Measurements from ENCODE around the gene DUSP22.
"Not testable (repeated sequence)": the region's sequence is repeated elsewhere in the genome, so short reads cannot be mapped to it uniquely, and the experiment has no call there.

Gene DUSP22

DNA sequence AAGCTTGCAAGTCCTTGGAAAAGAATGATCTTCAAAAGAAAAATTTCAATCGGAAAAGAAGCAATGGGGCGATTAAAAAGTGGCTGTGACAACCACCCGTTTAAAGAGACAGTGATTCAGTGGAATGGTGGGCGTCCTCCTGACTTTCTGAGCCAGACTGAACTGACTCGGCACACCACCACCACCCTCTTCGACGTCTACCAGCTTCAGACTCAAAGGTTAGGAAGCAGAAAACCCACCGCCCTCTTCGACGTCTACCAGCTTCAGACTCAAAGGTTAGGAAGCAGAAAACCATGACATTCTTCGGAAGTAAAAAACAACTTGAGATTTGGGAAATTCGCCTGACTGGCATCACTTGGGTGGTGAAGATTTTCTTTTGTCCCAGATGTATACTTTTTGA is 71.0 kb downstream of the DUSP22 start:
- DNase-seq (ENCODE audit: low read depth, low spot score), result no peak

DNA sequence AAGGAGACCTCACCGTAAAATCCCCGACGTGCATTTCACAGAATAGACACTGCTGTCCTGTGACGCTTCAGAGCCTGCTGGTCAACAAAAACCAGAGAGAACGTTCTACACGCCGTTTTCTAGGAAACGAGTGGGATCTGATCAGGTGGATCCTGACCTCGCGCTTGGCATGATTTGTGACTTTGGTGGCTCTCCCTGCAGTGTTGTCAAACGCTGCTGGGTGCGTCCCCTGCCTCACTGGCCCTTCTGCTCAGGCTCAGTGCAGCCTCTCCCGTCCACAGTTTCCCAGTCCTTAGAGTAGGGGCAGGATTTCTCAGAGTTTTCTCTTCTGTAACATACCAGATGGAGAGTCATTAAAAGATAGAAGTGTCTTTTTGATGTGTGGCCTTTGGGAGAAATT is 71.6 kb downstream of the DUSP22 start:
- DNase-seq (ENCODE audit: low read depth, low spot score), result no peak

DNA sequence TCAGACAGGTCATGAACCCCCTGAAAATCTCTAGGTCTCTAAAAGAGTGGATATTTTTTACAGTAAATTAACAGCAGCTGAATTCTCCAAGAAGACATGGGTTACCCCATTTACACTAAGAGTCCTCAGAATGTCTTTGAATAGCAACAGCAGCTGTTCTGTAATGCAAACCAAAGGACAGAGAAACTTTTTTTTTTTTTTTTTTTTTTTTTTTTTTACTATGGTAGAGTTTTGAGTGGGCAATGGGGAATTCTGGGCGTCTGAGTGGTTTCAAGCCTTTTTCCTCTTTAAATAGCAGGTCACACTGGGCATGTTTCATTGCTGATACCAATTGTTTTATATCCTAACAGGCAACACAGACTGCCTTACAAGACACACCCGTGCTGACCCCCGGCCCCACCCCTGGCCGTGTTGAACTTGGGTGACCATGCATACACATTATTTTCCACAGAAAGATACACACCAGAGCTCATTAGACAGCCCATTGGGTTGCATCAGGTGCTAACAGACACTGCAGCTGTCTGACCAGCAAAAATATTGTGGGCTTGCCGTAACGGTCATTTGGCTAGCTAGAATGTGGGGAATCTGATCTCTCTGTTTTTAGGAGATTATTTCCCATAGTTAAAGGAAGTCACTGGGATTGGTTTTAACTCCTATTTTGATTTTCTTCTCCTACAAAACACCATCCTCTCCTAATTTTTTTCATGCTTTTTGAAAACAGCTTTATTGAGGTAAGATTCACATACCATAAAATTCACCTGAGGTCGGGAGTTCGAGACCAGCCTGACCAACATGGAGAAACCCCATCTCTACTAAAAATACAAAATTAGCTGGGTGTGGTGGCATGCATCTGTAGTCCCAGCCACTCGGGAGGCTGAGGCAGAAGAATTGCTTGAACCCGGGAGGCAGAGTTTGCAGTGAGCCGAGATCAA is 72.6 kb downstream of the DUSP22 start:
- no peak for DNase-seq (ENCODE audit: low read depth, low spot score)

DNA sequence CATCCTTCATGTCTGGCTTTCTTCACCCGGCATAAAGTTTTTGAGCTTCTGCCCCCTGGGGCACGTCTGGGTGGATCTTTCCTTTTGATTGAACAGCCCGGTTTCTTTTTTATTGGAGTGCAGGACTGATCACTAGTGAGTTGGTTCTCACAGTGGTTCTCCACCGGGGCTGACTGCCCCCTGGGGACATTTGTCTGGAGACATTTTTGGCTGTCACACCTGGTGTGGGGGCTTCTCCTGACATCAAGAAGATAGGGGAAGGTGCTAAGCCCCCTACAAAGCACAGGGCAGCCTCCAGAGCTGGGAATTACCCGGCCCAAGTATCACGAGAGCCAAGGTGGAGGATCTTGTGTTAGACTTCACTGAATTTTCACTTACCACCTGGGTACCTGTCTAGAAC is 73.5 kb downstream of the DUSP22 start:
- DNase-seq (ENCODE audit: low read depth, low spot score), result no peak

DNA sequence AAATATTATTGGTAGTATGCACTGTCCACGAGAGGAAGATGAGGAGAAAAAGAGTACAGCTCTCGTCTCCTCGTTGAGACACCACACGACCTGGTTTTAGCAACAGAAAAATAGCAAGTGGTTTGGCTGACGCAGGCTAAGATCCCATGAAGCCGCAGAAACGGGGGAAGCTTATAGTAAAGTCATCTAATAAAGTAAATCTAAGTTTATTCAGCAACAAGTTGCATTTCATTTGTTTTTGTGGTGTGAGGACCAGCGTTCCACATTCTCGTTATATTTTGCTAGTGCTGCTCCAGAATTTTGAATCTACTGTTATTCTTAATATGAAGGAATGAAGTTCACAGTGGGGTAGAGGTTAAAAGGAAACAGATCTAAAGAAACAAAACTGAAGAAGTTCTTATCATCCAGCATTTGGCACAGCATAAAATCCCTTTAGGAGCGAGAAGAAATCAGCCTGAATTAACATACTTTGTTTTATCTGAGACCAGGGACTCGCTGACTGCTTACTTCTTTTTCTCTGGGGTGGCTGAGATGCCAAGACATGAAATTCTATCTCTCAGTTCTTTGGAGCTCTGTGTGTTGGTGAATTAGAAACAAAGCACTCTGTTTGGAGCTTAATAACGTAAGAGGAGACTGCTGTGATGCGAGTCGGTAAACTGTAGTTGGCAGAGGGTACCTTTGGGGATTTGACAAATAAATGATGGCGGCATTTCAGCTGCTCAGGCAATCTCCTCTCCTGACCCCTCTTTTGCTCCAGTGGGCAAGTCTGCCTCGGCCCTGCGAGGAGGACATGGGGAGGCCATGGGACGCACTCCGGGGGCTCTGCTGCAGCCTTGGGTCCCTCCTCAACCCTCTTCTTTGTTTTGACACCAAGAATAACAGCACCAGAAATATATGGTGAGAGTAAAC is 74.4 kb downstream of the DUSP22 start:
- no peak for DNase-seq (ENCODE audit: low read depth, low spot score)

DNA sequence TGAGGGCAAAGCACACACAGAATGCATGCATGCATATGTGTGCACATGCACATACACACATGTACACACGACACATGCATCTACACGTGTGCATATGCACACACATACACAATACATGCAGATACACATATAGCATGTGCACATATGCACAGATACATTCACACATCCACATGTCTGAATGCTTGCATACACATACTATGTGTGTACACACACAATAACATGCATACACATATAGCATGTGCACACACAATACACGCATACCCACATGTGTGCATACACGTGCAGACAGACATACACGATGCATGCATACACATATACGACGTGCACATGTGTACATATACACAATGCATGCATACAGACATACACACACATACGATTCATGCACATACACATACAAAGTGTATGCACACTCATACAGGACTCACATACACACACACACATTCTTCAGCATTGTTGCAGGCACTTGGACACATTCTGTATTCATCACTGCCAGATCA is 75.1 kb downstream of the DUSP22 start:
- DNase-seq (ENCODE audit: low read depth, low spot score), result no peak

DNA sequence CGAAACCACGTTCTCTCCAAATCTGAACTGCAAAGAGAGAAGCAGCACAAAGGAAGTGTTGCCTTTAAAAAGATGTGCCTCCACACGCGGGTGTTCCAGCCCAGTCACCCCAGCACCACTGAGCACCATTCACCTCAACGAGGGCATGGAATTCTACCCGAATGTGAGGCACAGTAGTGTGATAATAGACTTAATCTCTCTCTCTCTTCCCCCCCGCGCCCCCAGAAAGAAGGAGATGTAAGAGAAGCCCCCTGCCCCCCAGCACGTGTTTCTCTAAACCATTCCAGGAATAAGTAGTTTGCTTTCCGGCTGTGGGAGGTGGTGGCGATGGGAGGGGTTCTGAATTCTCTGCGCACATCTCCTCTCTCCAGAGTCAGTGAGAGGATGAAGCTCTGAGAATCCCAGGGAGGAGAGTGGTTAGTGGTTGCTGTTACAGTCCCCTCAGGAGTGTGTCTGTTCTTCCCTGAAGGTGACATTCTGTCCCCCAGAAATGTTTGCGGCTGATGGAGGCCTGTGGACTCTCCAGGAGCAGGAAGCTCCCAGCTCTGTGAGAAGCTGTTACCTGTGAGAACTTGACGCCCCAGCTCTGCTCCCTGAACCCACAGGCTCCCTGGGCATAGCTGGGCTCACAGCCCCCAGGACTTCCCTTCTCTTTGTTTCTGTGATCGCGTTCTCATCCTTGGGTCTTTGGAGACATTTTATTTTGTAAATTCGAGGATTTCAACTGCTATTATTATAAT is 75.8 kb downstream of the DUSP22 start:
- no peak for DNase-seq (ENCODE audit: low read depth, low spot score)

DNA sequence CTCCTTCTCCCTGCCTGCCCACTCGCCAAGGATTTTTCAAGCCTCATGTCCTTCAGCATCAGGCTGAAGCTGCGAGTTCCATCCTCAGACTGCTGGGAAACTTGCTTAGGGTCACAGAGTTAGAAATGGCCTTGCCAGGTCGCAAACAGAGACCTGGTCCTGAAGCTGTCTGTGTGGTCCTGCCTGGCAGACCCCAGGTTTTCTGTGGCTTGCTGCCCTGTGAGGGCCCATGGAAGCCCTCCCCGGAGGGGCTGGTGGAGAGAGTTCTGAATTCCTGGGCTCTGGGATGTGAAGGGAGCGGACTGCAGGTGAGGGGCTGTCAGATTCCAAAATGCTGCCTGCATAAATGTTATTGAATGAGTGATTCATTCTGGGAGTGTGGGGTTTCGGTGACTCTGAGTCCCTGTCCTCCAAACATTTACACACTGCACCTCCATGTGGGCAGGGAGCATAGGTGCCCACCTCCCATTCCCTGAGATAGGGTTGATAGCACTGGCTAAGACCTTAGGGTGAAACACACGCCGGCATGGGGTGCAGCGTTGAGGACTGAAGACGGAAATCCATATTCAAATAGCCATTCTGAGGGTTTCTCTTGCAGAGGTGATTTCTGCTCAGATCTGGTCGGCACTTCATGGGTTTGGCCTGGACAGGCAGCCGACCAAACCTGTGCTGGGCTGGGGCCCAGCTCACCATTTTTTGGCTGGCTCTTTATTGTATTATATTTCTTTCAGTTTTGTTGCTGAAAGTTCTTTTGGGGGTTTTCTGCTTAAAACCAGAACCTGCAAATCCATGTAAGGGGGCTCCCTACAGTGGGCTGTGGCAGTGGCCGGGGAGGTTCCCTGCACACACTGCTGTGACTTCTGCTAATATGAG is 77.5 kb downstream of the DUSP22 start:
- no peak for DNase-seq (ENCODE audit: low read depth, low spot score)

DNA sequence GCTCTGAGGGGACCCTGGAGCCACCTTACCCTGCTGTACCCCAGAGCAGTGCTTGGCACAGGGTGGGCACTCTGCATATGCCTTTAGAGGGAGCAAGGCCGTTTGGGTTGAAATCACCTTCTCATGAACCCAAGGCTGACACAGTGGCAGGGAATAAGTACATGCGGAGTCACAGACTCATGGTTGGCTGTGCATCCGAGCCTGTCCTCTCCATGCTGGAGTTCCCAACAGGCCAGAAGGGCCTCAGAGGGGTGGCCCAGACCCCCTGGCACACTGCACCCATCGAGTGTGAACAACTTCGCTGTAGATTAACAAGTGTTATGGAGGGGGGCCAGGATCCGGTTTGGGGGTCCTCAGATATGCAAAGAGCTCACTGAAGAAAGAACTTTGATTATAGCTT is 78.3 kb downstream of the DUSP22 start:
- no peak for DNase-seq (ENCODE audit: low read depth, low spot score)

DNA sequence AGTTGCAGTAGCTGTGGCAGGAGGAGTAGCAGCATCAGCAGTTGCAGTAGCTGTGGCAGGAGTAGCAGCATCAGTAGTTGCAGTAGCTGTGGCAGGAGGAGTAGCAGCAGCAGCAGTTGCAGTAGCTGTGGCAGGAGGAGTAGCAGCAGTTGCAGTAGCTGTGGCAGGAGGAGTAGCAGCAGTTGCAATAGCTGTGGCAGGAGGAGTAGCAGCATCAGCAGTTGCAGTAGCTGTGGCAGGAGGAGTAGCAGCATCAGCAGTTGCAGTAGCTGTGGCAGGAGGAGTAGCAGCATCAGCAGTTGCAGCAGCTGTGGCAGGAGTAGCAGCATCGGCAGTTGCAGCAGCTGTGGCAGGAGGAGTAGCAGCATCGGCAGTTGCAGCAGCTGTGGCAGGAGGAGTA is 79.6 kb downstream of the DUSP22 start:
- not testable (repeated sequence) for DNase-seq (ENCODE audit: low read depth, low spot score)

DNA sequence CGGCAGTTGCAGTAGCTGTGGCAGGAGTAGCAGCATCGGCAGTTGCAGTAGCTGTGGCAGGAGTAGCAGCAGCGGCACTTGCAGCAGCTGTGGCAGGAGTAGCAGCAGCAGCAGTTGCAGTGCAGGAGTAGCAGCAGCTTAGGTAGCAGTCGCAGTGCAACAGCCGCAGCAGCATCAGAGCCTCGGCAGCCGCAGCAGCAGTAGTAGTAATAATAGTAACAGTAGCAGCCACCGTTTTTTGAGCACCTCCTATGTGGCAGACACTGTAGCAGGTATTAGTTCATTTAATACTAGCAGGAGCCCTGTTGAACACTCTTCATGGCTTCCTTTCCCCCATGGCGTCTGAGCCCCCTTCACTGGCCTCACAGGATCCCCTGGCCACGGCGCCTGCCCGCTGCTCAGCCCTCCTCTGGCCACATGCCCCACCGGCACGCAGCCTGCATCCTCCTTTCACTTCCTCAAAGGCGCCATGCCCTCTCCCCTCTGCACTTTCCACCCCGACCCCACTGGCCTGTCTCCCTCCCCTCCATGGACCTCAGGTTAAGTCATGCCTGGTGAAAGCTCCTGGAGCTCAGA is 80.1 kb downstream of the DUSP22 start:
- no peak for DNase-seq (ENCODE audit: low read depth, low spot score)

DNA sequence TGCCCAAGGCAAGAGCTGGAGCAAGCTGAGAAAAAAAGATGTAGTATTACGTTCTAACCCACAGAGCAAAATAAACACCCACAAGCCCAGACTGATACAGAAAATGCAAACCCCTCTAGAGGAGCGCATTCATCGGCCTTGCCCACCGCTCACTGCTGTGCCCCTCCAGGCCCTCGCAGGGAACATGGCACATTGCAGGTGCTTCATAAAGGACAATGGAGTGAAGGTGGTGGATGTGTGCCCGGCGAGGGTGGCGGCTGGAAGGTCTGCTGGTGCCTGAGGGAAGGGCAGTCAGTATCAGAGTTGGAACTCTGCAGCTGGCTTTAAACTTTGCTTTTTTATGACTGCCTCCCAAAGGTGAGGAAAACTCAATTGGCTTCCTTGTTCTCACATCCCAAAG is 80.7 kb downstream of the DUSP22 start:
- no peak for DNase-seq (ENCODE audit: low read depth, low spot score)

DNA sequence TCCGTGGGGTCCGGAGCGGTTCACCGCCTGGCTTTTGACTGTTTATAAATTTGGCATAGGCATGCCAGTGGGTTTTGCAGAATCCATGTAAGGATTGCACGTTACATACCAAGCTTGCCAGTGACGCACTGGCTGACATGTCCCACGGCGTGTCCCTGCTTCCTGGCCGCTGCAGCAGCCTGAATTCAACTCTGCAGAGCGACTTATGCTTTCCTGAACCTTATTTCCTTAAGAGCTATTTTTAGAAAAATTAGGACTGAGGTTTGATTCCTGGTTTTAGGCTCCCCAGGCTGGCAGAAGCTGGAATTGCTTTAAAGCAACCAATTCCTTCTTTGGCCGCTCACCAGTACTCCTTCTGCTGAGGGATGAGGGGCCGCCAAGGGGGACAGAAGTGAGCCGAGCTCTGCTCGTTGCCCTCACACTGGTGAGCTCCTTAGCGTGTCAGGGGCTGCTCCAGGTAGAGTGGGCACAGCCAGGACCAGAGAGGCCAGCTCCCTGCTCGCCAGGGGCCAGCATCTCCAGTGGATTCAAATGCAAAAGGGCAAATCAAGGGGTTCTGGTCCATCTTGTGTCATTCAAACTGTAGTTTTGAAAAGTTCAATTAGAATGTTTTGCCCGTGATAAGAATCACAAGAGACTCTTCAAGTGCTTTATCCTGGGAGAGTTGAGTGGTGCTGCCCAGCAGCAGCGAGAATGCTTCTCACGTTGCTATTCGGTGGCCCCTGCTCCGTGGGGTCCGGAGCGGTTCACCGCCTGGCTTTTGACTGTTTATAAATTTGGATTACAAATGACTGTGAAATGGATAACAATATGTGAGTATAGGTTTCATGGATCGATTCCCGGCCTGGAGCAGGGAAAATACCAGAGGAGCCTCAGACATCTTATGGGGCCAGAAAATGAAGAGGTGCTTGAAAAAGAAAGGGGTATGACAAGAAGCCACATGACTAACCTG is 81.8 kb downstream of the DUSP22 start:
- no peak for DNase-seq (ENCODE audit: low read depth, low spot score)

DNA sequence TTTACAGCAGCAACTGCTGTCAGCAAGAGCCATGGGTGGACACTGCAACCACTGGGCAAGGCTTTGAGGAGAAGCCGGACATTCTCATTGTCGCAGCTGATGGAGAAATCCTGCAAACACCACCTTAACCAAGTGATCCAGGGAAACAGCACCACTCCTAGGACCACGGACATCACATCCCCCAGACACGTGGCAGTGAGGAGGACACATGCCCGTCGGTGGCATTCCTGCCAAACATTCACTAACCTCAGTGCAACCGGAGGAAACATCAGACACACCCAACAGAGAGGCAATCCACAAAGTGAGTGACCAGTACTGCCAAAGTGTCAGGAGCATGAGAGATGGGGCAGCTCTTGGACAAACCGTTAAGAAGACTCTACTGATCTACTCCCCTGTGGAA is 82.7 kb downstream of the DUSP22 start:
- no peak for DNase-seq (ENCODE audit: low read depth, low spot score)

DNA sequence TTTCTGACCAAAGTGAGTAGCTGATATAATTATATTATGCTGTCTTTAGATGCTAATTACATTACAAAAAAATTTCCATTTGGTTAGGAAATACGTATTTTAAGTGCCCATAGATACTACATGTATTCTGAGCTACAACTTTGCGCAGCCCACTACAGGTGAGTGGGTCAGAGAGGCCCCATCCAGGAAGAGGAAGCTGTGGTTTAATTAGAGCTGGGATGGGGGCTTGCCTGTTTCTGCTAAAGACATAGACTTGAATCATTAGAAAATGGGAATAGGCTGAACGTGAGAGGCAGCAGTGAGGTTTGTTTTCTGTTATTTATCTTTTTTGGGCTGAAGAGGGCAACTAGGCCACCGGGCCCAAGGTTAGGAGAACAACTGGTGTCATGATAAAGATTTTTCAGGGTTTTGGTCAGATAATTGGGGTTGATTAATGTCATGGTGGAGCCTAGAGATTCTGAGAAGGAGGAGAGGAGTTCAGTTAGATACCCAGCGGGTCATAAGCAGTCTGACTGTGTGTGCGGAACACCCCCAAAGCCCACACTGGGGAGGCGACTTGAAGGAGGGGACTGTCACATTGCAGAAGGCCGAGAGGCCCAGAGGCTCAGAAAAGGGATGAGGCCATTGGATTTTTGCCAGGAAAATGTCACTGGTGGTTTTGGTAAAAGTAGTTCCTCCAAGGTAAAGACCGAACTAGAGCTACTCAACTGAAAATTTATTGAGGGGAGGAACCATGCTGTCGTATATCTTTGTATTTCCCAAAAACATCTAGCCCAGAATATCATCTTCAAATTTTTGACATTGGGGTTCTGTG is 84.7 kb downstream of the DUSP22 start:
- no peak for DNase-seq (ENCODE audit: low read depth, low spot score)

DNA sequence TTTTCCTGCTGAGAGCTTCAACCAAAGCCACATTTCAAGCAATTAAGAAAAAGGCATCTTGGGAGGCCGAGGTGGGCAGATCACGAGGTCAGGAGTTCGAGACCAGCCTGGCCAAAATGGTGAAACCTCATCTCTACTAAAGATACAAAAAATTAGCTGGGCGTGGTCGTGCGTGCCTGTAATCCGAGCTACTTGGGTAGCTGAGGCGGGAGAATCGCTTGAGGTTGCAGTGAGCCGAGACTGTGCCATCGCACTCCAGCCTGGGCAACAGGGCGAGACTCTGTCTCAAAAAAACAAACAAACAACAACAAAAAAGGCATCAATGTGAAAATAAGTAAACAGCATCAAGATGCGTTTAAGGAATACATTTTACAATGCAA is 85.3 kb downstream of the DUSP22 start:
- DNase-seq (ENCODE audit: low read depth, low spot score), result not testable (repeated sequence)

DNA sequence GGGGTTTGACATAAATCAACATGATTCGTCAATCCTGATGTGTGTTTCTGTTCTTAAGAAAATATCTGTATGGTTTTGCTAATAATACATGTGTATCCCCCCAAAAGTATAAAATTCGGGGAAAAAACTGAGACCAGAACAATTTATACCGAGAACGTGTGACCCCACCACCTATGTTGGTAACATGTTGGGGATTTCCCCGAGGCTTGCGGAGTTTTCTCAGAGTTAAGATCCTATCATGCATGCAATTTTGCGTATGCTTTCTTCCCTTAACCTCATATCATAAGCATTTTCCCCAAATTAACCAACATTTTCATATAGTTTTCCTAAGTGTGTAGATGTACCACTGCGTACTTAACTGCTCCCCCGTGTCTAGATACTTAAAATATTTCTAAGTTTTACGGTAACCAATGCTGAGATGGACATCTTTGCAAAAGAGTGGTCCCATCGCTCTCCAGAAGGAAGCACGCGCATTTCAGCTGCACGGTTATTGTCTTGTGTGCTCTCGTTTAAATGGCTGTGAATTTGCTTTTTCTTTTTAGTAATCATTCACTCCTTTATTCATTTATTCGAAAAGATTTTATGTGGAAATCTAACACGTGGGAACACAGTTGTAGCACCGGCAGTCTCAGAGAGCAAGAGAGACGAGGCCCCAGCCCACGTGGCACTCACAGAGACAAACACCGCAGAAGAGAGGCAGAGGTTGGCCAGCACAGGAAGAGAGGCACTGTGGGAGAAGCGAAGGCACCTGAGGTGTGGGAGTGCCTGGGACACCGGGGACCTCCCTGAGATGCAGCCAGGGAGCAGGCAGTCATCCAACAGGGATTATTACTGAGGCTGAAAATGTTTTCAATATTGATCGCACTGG is 86.0 kb downstream of the DUSP22 start:
- no peak for DNase-seq (ENCODE audit: low read depth, low spot score)

Data from activated CD4-positive, CD25-positive, alpha-beta regulatory T cell treated with anti-CD3 and anti-CD28 coated beads, Interleukin-2, amount 50 U/mL, for 16 hours (primary cell).